SH-SY5Y (cell line): Measurements from ENCODE around the gene RAMP1.

Experiments used
- GATA2 ChIP-seq: IDR thresholded peaks from 2 replicates; pipeline ENCODE4 v1.6.1; 2011; ENCODE audit warnings: mild to moderate bottlenecking, low read depth, low read length
- GATA3 ChIP-seq: IDR thresholded peaks from 2 replicates; pipeline ENCODE4 v1.6.1; 2011; ENCODE audit warnings: low read depth, mild to moderate bottlenecking, low read length, moderate library complexity

GRCh38 chr2:237882510-237883481, 23.4 kb downstream of the RAMP1 start:
- TF ChIP-seq GATA3, result no peak
- TF ChIP-seq GATA2, result no peak
